ENCODE results near the gene FAM174B. TPM values are rescaled to one million over a fixed set of nuclear protein-coding genes. Genes with fewer than 3 reads are reported as not detected.

The FAM174B gene
- polyA plus RNA-seq, 1 donor from 2014 or later, result 20.1 TPM

DNA sequence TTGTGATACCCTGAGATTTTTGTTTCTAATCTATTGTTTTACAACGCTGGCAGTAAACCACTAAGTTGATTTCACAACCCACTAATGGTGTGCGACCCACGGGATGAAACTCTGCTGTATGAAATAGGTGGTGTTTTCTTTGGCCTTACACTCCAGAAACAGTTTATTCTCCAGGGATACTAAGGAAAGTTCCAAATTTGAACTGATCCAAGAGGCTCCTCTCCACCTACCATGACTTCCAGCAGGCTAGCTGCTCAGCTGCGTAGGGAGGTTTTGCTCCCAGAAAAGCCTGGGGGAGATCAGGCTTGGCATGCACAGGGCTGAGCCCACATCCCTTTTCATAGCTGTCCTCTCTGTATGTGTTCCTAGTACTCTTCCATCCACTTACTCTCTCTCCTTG is 71.5 kb downstream of the FAM174B start:
- H3K4me2 ChIP-seq (ENCODE audit: low read length), result no peak overlapping the region
- H3K9ac ChIP-seq (ENCODE audit: low read length), result no peak overlapping the region
- H3K4me3 ChIP-seq (ENCODE audit: low read length), result no peak overlapping the region
- H3K27ac ChIP-seq (ENCODE audit: low read length), result no peak overlapping the region
- no peak overlapping the region for H2AFZ ChIP-seq (ENCODE audit: low read depth, low read length)
- H3K9me3 ChIP-seq (ENCODE audit: low read length), result no peaks in the 10 kb centered on the region
- no peaks in the 10 kb centered on the region for H4K20me1 ChIP-seq (ENCODE audit: insufficient read depth)
- H3K36me3 ChIP-seq (ENCODE audit: insufficient read depth, low read length), result no peaks in the 10 kb centered on the region
- H3F3A ChIP-seq (ENCODE audit: insufficient read depth, low read length, poor library complexity, severe bottlenecking), result no peaks in the 10 kb centered on the region
- no peaks in the 10 kb centered on the region for H3K9me2 ChIP-seq (ENCODE audit: insufficient read depth, low read length)
- no peaks in the 10 kb centered on the region for H3K79me2 ChIP-seq (replicated peaks; ENCODE audit: insufficient read depth, low read length)
- TF ChIP-seq MXI1 (conservative IDR thresholded peaks at IDR 0.05; ENCODE audit: poor library complexity, severe bottlenecking) (no peak), RAD21 (conservative IDR thresholded peaks at IDR 0.05) (no peak), TAF1 (IDR thresholded peaks at IDR 0.05; ENCODE audit: low read depth) (no peak), EP300 (conservative IDR thresholded peaks at IDR 0.05; ENCODE audit: poor library complexity, severe bottlenecking) (no peak), POLR2AphosphoS5 (IDR thresholded peaks at IDR 0.05) (no peak), SMC3 (conservative IDR thresholded peaks at IDR 0.05; ENCODE audit: poor library complexity) (no peak), EZH2 (IDR thresholded peaks at IDR 0.05; ENCODE audit: borderline replicate concordance, insufficient read depth, low read length, poor library complexity, severe bottlenecking) (no peak)
- TF ChIP-seq, protein P1, sequence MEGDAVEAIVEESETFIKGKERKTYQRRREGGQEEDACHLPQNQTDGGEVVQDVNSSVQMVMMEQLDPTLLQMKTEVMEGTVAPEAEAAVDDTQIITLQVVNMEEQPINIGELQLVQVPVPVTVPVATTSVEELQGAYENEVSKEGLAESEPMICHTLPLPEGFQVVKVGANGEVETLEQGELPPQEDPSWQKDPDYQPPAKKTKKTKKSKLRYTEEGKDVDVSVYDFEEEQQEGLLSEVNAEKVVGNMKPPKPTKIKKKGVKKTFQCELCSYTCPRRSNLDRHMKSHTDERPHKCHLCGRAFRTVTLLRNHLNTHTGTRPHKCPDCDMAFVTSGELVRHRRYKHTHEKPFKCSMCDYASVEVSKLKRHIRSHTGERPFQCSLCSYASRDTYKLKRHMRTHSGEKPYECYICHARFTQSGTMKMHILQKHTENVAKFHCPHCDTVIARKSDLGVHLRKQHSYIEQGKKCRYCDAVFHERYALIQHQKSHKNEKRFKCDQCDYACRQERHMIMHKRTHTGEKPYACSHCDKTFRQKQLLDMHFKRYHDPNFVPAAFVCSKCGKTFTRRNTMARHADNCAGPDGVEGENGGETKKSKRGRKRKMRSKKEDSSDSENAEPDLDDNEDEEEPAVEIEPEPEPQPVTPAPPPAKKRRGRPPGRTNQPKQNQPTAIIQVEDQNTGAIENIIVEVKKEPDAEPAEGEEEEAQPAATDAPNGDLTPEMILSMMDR (IDR thresholded peaks at IDR 0.05; ENCODE audit: poor library complexity, severe bottlenecking), result no peak
- TF ChIP-seq, protein P2, sequence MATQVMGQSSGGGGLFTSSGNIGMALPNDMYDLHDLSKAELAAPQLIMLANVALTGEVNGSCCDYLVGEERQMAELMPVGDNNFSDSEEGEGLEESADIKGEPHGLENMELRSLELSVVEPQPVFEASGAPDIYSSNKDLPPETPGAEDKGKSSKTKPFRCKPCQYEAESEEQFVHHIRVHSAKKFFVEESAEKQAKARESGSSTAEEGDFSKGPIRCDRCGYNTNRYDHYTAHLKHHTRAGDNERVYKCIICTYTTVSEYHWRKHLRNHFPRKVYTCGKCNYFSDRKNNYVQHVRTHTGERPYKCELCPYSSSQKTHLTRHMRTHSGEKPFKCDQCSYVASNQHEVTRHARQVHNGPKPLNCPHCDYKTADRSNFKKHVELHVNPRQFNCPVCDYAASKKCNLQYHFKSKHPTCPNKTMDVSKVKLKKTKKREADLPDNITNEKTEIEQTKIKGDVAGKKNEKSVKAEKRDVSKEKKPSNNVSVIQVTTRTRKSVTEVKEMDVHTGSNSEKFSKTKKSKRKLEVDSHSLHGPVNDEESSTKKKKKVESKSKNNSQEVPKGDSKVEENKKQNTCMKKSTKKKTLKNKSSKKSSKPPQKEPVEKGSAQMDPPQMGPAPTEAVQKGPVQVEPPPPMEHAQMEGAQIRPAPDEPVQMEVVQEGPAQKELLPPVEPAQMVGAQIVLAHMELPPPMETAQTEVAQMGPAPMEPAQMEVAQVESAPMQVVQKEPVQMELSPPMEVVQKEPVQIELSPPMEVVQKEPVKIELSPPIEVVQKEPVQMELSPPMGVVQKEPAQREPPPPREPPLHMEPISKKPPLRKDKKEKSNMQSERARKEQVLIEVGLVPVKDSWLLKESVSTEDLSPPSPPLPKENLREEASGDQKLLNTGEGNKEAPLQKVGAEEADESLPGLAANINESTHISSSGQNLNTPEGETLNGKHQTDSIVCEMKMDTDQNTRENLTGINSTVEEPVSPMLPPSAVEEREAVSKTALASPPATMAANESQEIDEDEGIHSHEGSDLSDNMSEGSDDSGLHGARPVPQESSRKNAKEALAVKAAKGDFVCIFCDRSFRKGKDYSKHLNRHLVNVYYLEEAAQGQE (IDR thresholded peaks at IDR 0.05; ENCODE audit: borderline replicate concordance), result no peak
- no peaks in the 10 kb centered on the region for H3K27me3 ChIP-seq (ENCODE audit: insufficient read depth, low read depth, low read length)

DNA sequence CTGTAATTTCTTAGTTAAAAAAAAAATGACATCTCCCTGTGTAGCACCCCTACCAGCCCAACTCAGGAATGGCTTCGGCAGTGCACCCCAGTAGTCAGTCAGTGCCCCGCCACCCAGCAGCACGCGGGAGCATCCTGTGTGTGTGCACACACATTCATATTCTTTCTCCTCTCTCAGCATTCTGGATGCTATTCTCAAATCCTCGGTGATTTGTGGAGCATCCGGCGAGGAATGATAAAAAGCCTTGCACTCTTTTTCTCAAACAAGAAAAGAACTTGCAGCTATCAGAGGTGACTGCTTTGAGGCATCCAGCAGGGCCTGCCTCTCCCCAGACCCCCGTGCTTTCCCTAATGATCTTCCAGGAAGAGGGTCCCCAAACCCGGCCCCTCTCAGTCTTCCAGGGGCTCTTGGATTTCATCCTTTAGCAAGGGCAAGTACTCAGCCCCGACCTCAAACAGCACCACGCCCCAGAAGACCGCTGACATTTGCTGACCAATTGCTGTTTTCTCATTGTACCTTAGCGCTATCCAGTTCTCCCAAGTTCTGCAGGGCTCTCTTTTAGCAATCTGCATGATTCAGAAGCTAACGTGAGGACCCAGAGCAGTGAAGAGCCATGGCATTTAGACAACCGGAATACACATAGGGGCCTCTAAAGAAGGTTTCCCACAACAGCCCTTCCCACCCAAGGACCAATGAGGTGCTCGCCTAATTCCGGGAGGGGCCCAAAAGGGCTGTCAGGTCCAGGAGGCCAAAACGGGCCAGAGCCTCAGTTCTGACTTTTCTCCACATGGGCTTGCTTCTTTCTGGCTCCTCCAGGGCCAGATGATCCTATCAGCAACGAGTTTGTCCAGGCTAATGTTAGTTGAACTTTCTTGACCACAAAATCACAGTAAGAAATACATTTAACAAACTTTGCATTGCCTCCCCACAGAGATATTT is 72.2 kb downstream of the FAM174B start:
- H3F3A ChIP-seq (ENCODE audit: insufficient read depth, low read length, poor library complexity, severe bottlenecking), result no peaks in the 10 kb centered on the region
- H3K4me3 ChIP-seq (ENCODE audit: low read length), result no peak overlapping the region
- H3K9me3 ChIP-seq (ENCODE audit: low read length), result no peaks in the 10 kb centered on the region
- H2AFZ ChIP-seq (ENCODE audit: low read depth, low read length), result no peak overlapping the region
- H3K79me2 ChIP-seq (replicated peaks; ENCODE audit: insufficient read depth, low read length), result no peaks in the 10 kb centered on the region
- no peak for TF ChIP-seq EZH2 (IDR thresholded peaks at IDR 0.05; ENCODE audit: borderline replicate concordance, insufficient read depth, low read length, poor library complexity, severe bottlenecking)
- TF ChIP-seq, protein P2 (IDR thresholded peaks at IDR 0.05; ENCODE audit: borderline replicate concordance), result no peak
- no peak for TF ChIP-seq SMC3 (conservative IDR thresholded peaks at IDR 0.05; ENCODE audit: poor library complexity)
- TF ChIP-seq EP300 (conservative IDR thresholded peaks at IDR 0.05; ENCODE audit: poor library complexity, severe bottlenecking), result no peak
- TF ChIP-seq TAF1 (IDR thresholded peaks at IDR 0.05; ENCODE audit: low read depth), result no peak
- TF ChIP-seq MXI1 (conservative IDR thresholded peaks at IDR 0.05; ENCODE audit: poor library complexity, severe bottlenecking), result no peak
- TF ChIP-seq, protein P1 (IDR thresholded peaks at IDR 0.05; ENCODE audit: poor library complexity, severe bottlenecking), result no peak
- TF ChIP-seq POLR2AphosphoS5 (IDR thresholded peaks at IDR 0.05), result no peak
- TF ChIP-seq RAD21 (conservative IDR thresholded peaks at IDR 0.05), result no peak
- no peaks in the 10 kb centered on the region for H3K27me3 ChIP-seq (ENCODE audit: insufficient read depth, low read depth, low read length)
- H3K9me2 ChIP-seq (ENCODE audit: insufficient read depth, low read length), result no peaks in the 10 kb centered on the region
- H3K4me2 ChIP-seq (ENCODE audit: low read length), result no peak overlapping the region
- no peak overlapping the region for H3K27ac ChIP-seq (ENCODE audit: low read length)
- H3K9ac ChIP-seq (ENCODE audit: low read length), result no peak overlapping the region
- H3K36me3 ChIP-seq (ENCODE audit: insufficient read depth, low read length), result no peaks in the 10 kb centered on the region
- no peaks in the 10 kb centered on the region for H4K20me1 ChIP-seq (ENCODE audit: insufficient read depth)
